GM12878 (cell line): ENCODE measurements around the gene CORO2B. TPM values are rescaled to one million over a fixed set of nuclear protein-coding genes. Genes with fewer than 3 reads are reported as not detected.

Experiments used
- ASH2L ChIP-seq: fragments of 300-600, 200-600 bp; sonication (generic); IDR thresholded peaks from 2 replicates; pipeline ENCODE4 v1.6.1; 2017; ENCODE audit warnings: low read depth, mild to moderate bottlenecking, borderline replicate concordance
- BCL3 ChIP-seq: IDR thresholded peaks from 2 replicates; pipeline ENCODE4 v1.6.1; 2011; ENCODE audit warnings: borderline replicate concordance, low read depth, mild to moderate bottlenecking, moderate library complexity, low read length; ENCODE audit not compliant: insufficient read depth, poor library complexity, severe bottlenecking
- BCLAF1 ChIP-seq: fragments of 450-650 bp; IDR thresholded peaks from 2 replicates; pipeline ENCODE4 v1.6.1; 2017; ENCODE audit warnings: antibody characterized with exemption, mild to moderate bottlenecking, moderate library complexity
- CHD1 ChIP-seq: IDR thresholded peaks from 2 replicates; pipeline ENCODE4 v1.6.1; 2012; ENCODE audit warnings: low read depth, low read length, improper control_type of control experiment
- EED ChIP-seq: sonication (generic); IDR thresholded peaks from 2 replicates; pipeline ENCODE4 v1.6.1; 2016; ENCODE audit warnings: antibody characterized with exemption, low read depth
- KLF5 ChIP-seq: fragments of 450-650 bp; IDR thresholded peaks from 2 replicates; pipeline ENCODE4 v1.6.1; 2014; ENCODE audit warnings: mild to moderate bottlenecking; ENCODE audit not compliant: partially characterized antibody
- NR2F1 ChIP-seq: fragments of 450-650 bp; conservative IDR thresholded peaks from 2 replicates; pipeline ENCODE4 v1.6.1; 2017; ENCODE audit warnings: mild to moderate bottlenecking
- SKIL ChIP-seq: fragments of 450-650 bp; IDR thresholded peaks from 2 replicates; pipeline ENCODE4 v1.6.1; 2017; ENCODE audit warnings: mild to moderate bottlenecking, low read depth, inconsistent platforms; ENCODE audit not compliant: poor library complexity, severe bottlenecking
- TCF3 ChIP-seq: IDR thresholded peaks from 2 replicates; pipeline ENCODE4 v1.6.1; 2012; ENCODE audit warnings: low read depth, mild to moderate bottlenecking, low read length, borderline replicate concordance; ENCODE audit not compliant: insufficient read depth
- ZNF384 ChIP-seq: IDR thresholded peaks from 2 replicates; pipeline ENCODE4 v1.6.1; 2012; ENCODE audit warnings: low read depth, mild to moderate bottlenecking, low read length, improper control_type of control experiment, borderline replicate concordance
- polyA plus RNA-seq, 11 experiments: library from polyadenylated mRNA; depleted of rRNA in 4 of 11; unstranded in 6 of 11; stranded (reverse) in 5 of 11; fragments of >200 nt; fragmentation: Nextera tagmentation in 4 of 11; fragmentation: Illumina TruSeq in 1 of 11; extraction: Ambion mirVana in 4 of 11; extraction: Trizol in 1 of 11; gene quantifications; 1 replicate in 1 of 11; 2 replicates in 10 of 11; pipeline versions ENCODE4 v1.2.1 to v1.2.3, GENCODE V29; 2011 to 2016; ENCODE audit warnings: inconsistent platforms in 2 of 11, missing spikeins in 2 of 11, low read depth in 1 of 11
- total RNA-seq, 4 experiments: library from RNA; depleted of rRNA in 3 of 4; stranded (reverse); fragments of >200 nt in 3 of 4; fragmentation: Illumina TruSeq in 1 of 4; extraction: Trizol in 1 of 4; gene quantifications; 2 replicates each; pipeline versions ENCODE4 v1.2.1 to v1.2.3, GENCODE V29; 2013 to 2021

CORO2B gene
- total and polyA plus RNA-seq, 10 of the 15 experiments (the other 5 are each of a cell fraction or from before 2014, with no cell fraction given) = 0.05 to 0.73 (median 0.13) TPM; not detected in 4

DNA sequence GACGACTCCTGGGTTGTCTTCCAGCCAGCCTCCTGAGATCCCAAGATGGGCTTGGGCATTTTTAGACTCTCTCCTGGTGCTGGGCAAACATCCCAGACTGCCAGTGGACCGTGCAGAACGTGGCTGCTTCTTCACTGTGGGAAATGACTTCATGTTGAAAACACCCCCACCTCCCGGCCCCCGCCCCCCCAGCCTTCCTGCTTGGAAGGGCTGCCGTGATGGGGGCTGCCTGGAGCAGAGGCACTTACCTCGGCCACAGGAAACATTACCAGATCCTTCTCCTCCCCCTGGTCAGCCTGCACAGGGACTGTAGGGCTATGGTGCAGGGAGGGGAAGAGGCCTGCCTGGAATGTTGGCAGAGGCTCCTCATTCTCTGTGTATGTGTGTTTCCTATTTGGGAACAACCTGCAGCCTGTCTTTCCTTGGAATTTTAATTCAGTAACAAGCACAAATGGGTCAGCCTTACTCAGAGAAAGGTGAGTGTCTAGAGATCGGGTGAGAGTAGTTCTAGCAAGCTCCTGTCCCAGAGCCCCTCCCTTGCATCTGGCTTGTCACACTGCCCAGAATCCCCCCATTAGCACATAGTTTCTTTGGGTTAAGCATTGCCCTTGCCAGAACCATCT is 151.1 kb downstream of the CORO2B start (continued):
- TF ChIP-seq BCL3 (no peak), BCLAF1 (no peak), ZNF384 (no peak), KLF5 (no peak), CHD1 (no peak), SKIL (no peak), EED (no peak), ASH2L (no peak), NR2F1 (no peak), TCF3 (no peak)
